GM11168 (cell line): ENCODE measurements around the gene KIAA2012.

Experiments used
- in situ Hi-C: fragments of 300-500 bp; cut with MboI; formaldehyde crosslinking; loops from one replicate; pipeline ENCODE4 v1.12.0; 2022; ENCODE audit warnings: low sequenced_read_pairs; ENCODE audit not compliant: unreplicated experiment

Gene KIAA2012

DNA sequence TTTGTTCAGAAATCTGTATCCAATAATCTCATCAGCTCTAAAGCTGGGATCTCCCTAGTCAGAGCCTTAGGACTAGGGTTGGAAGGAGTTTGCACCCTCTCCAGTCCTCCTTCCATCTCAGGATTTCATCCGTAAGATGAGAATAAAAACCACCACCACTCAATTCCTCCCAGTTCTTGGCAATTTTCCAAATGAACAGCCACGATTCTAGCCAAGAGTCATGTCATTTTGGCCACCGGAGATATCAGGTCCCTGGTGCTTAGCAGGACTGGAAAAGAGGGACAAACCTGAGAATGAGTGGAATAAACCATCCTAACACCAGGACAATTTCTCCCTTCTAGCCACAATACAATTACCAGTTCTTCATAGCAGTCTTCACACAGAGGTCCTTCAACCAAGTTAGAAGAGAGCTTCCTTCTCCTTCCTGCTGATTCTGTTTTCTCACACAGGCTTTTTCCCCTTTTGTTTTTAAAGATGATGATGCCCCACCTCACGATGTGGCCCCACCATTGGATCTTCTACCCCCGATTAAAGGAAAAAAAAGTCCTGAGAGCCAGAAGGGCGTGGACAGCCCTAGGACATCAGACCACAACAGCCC is 36.2 kb downstream of the KIAA2012 start:
- in situ Hi-C loops: no loop called here

GRCh38 chr2:202109737-202110184 is 36.7 kb downstream of the KIAA2012 start:
- in situ Hi-C loops: no loop called here

- in situ Hi-C loops: no loop called here
These were observed 37.4 kb downstream of the KIAA2012 start for GRCh38 chr2:202110491-202110890.

- in situ Hi-C loops: no loop called here
These were observed 39.0 kb downstream of the KIAA2012 start for GRCh38 chr2:202112041-202112440.

DNA sequence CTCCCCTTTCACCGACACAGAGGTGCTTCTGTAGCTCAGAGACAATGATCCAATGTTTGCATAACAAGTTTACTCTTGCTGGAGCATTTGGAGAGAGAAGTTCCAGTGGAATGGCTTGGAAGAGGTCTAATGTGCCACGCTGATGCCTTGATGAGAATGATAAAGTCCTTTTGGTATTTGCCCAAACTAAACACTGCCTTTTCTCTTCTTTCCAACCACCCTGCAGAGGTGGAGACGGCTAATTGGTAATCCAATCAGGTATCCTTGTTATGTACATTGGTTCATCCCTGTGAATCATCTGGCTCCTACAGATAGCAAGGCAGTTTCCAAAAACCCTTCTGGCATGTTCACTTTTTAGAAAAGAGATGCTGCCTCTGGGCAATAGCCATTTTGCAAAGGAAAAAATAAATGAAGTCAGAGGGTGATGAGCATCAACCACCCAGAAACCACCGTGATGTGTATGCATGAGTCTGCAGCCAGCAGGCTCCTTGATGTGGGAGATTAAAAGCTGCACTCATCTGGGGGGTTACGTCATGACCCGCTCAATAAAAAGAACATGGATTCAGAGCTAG is 40.6 kb downstream of the KIAA2012 start:
- in situ Hi-C loops: no loop called here

- in situ Hi-C loops: no loop called here
These were observed 41.2 kb downstream of the KIAA2012 start for GRCh38 chr2:202114291-202114690.

DNA sequence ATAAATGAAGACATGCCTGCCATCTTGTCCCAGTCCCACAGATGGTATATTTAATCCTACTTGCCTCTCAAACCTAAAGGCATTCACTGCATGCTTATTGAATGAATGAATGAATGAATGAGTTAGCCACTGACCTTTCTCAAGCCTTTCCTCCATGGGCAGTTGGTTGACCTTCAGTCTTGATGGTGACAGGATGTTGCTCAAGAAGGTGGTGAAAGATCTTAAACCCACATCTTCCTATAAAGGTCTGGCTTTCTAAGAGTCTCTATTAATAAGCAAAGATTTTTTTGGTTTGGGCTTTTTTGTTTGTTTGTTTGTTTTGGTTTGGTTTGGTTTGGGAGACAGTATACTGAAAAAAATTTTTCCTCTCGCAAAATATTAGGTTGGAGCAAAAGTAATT is 41.7 kb downstream of the KIAA2012 start:
- in situ Hi-C loops: no loop called here

DNA sequence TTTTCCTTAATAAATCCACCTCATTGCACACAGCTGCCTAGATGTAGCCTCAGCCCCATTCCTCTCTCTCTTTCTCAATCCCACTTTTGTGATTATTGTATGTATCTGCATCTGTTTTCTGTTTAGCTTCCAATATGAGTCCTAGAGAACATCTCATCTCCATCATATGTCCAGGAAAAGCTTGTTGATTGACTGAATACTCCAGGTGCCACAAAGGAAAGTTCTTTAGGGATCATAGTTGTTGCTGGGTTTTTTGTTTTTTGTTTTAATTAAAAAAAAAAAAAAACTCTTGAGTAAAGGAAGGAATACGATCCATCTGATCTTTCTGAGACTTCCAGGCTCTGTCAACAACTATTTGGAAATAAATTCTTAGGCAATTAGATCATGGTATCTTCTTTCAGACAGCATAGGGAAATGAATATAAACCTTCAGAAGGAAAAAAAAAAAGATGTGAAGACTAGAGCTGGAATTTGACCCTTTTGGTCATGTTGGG is 42.5 kb downstream of the KIAA2012 start:
- in situ Hi-C loops: no loop called here

DNA sequence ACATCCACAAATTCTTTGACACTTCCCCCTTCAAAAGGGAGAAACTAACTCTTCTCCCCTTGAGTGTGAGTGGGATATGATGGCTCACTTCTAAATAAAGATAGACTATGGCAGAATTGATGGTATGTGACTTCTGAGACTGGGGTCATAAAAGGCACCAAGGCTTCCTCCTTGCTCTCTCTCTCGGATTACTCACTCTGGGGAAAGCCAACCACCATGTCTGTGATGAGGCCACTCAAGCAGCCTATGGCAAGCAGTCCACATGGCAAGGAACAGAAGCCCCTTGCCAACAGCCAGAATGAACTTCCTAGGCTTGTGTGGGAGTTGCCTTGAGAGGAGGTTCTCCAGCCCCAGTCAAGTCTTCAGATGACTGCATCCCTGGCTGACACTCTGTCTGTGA is 43.6 kb downstream of the KIAA2012 start:
- in situ Hi-C loops: no loop called here

DNA sequence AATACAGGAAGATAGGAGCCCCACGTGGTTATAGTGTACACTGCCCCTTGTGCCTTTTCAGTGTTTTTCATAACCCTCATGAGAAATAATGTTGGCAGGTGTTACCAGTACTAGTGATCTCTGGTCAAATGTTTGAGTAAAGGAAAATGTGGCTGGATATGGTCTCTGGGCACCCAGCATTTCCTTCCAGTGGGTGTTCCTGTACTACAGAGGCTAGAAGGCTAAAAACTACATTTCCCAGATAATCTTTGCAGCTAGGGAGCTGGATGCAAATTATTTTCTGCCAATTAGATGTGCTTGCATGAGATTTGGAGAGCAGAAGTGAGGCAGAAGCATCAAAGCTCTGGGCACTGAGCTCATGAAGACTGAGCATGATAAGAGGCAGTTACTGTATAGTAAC is 45.1 kb downstream of the KIAA2012 start:
- in situ Hi-C loops: no loop called here

GRCh38 chr2:202120828-202121227 is 47.8 kb downstream of the KIAA2012 start:
- in situ Hi-C loops: no loop called here

DNA sequence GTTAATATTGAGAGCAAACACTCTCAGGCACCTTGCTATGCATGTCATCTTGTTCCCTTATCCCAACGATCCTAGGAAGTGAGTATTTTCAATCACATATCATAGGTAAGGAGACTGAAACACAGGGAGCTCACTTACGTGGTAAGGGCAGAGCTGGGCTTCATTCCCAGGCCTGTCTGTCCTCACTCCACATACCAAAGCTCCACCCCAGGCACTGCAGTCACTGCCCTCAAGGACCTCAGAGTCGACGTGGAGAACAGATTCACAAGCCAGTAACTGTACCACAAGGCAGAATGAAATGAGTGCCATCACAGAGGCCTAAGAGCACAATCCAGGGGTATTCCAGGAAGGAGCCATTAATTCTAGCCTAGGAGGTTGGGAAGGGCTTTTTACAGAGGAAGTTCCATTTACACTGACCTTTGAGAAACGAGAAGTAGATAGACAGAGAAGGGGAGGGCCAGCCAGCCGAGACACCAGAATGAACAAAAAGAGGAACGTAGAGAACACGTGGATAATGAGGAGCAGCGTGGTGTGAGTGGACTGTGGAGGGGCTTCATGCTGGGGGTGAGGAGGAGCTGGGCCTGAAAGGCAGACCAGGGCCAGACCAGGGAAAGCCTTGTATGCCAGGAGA is 48.6 kb downstream of the KIAA2012 start:
- in situ Hi-C loops: no loop called here

DNA sequence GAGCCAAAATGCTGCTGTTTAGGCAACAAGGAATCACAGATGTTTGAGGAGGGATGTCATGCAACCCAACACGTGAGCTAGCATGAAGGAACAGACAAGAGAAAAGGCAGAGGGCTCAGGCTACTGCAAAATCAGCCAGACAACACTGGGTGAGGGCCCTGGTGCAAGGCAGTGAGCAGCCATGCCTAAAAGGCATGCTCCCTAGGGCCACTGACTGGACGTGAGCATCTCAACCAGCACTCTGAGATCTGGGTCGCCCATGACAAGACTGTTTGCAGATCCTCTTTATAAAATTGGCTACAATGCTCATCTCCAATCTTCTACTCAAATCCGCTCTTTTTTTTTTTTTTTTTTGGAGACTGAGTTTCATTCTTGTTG is 49.1 kb downstream of the KIAA2012 start:
- in situ Hi-C loops: no loop called here

DNA sequence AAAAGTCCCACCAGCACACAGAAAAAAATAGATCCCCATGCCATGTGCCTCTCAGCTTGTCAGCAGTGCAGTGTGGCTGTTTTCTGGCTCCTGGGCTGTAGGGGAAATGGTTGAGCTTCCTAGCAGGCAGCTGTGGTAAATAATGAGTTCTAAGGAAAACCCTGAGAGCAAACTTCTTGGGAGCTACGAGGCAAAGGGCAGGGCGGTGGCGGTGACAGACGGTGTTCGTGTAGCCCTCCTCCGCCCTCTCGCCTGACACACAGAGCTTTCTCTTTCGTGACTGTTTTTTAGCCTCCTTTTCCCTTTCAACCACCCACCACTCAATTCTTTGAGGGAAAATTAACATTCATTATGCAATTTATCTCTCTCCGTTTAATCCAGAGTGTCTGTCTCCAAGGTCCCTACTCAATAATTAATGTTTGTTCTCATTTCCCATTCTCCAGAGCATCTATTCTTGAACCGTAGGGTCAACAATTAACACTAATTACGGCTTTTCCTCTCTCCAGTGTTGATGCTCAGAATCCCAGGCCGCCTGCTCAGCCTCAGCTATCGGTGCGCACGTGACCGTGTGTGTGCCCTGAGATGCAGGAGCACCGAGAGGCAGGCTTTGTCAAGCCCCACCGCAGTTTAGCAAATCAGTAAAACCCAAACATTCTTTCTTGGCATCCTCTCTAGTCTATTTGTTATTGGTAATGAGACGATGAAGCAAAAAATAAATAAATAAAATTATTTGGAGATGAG is 50.1 kb downstream of the KIAA2012 start:
- in situ Hi-C loops: no loop called here

- in situ Hi-C loops: no loop called here
These were observed 51.2 kb downstream of the KIAA2012 start for GRCh38 chr2:202124286-202124685.

GRCh38 chr2:202127687-202128331 is 54.8 kb downstream of the KIAA2012 start:
- in situ Hi-C loops: no loop called here

DNA sequence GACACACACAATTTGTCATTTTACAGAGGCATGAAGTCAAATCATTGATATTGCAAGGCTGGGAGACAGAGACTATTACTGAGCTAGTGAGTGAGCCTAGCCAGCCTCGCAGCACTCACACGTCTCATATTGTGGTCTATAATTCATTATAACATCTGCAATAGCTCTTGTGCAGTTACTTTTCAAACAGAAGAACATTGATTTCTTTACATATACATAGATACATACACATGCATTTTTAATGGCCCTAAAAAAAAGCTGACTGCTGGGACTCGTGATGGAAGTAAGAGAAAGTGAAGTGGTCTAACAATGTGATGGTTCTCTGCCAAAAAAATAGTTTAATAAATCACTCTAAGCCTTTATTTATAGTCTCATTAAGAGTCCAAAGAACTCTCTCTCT is 56.8 kb downstream of the KIAA2012 start:
- in situ Hi-C loops: no loop called here

GRCh38 chr2:202133200-202133908 is 60.3 kb downstream of the KIAA2012 start:
- in situ Hi-C loops: no loop called here

DNA sequence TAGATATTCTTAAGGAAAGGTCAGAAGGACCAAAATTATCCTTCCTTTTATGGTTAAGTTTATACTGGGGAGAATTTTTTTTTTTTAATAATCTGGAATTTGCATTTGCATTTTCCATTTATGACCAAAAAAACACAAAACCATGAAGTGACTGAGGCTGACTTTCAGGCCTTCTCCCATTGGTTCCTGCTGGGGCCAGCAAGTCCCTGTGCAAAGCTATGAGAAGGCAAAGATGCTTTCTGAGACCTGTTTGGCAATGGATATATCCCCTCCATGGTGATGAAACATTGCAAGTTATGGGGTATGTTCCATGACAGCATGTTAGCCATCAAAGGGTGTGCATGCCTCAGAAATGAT is 60.8 kb downstream of the KIAA2012 start:
- in situ Hi-C loops: no loop called here
